ENCODE results near the gene CDH15. TPM values are rescaled to one million over a fixed set of nuclear protein-coding genes. Genes with fewer than 3 reads are reported as not detected.

CDH15 gene
- total and polyA plus RNA-seq, 2 of the 13 experiments (the other 11 are each of a cell fraction or from before 2014, with no cell fraction given): 0.74 to 2.2 TPM

DNA sequence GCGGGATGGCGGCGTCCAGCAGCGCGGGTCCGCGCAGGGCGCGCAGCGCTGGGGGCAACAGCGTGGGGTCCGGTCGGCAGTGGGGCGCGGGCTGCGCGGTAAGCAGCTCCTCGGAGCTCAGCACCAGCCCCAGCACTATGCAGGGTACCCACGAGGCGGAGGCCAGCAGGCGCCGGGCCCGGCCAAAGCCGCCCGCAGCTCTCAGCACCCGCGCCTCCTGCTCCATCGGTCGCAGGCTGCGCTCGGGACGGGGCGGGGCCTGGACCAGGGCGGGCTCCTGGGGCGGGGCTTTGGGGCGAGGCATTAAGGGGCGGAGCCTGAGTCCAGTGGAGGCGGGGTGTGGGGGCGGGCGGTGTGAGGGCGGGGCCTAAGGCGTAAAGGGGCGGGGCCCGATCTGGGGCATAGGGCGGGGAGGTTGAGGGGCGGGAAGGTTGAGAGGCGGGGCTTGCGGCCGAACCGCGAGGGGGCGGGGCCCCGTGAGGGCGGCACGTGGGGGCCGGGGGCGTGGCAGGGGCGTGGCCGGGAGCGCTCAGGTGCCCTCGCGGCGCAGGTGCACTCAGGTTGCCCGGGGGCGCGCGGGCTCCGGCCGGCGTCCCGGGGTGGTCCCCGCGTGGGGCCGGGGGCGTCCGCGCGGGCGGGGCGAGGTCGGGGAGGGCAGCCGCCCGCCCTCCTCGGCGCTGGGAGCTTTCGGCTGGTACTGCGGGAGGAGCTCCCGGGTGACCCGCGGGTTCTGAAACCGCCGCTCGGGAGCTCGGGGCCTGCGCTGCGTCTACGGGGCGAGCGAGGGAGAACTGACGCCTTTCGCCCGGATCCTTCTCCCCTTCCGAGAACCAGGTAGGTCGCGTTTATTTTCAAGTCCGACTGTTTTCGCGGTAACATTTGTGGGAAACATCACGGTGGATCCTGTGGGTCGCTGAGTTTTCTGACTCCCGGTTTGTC is 30.2 kb downstream of the CDH15 start (continued):
- TF ChIP-seq KLF12 (CRISPR knock-in tag; IDR thresholded peaks at IDR 0.05; ENCODE audit: borderline replicate concordance): peak; percentile 32; the same call in 1 of the 2 replicates
- TF ChIP-seq ELF3 (CRISPR knock-in tag; IDR thresholded peaks at IDR 0.05): no peak
- no peak for TF ChIP-seq ZNF570 (CRISPR knock-in tag; IDR thresholded peaks at IDR 0.05; ENCODE audit: borderline replicate concordance)
- TF ChIP-seq, protein P1, sequence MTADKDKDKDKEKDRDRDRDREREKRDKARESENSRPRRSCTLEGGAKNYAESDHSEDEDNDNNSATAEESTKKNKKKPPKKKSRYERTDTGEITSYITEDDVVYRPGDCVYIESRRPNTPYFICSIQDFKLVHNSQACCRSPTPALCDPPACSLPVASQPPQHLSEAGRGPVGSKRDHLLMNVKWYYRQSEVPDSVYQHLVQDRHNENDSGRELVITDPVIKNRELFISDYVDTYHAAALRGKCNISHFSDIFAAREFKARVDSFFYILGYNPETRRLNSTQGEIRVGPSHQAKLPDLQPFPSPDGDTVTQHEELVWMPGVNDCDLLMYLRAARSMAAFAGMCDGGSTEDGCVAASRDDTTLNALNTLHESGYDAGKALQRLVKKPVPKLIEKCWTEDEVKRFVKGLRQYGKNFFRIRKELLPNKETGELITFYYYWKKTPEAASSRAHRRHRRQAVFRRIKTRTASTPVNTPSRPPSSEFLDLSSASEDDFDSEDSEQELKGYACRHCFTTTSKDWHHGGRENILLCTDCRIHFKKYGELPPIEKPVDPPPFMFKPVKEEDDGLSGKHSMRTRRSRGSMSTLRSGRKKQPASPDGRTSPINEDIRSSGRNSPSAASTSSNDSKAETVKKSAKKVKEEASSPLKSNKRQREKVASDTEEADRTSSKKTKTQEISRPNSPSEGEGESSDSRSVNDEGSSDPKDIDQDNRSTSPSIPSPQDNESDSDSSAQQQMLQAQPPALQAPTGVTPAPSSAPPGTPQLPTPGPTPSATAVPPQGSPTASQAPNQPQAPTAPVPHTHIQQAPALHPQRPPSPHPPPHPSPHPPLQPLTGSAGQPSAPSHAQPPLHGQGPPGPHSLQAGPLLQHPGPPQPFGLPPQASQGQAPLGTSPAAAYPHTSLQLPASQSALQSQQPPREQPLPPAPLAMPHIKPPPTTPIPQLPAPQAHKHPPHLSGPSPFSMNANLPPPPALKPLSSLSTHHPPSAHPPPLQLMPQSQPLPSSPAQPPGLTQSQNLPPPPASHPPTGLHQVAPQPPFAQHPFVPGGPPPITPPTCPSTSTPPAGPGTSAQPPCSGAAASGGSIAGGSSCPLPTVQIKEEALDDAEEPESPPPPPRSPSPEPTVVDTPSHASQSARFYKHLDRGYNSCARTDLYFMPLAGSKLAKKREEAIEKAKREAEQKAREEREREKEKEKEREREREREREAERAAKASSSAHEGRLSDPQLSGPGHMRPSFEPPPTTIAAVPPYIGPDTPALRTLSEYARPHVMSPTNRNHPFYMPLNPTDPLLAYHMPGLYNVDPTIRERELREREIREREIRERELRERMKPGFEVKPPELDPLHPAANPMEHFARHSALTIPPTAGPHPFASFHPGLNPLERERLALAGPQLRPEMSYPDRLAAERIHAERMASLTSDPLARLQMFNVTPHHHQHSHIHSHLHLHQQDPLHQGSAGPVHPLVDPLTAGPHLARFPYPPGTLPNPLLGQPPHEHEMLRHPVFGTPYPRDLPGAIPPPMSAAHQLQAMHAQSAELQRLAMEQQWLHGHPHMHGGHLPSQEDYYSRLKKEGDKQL (CRISPR knock-in tag; IDR thresholded peaks at IDR 0.05; ENCODE audit: low read depth): no peak
- TF ChIP-seq CAMTA2 (CRISPR knock-in tag; IDR thresholded peaks at IDR 0.05; ENCODE audit: borderline replicate concordance): no peak
- no peak for TF ChIP-seq ISL2 (CRISPR knock-in tag; IDR thresholded peaks at IDR 0.05)
- TF ChIP-seq ZNF333 (CRISPR knock-in tag; IDR thresholded peaks at IDR 0.05; ENCODE audit: borderline replicate concordance): no peak
- no peak for TF ChIP-seq ASH2L (IDR thresholded peaks at IDR 0.05; ENCODE audit: insufficient read length, low read depth, low read length)
- TF ChIP-seq KDM5A (IDR thresholded peaks at IDR 0.05; ENCODE audit: borderline replicate concordance, low read length): no peak
- no peak for TF ChIP-seq ZNF383 (CRISPR knock-in tag; IDR thresholded peaks at IDR 0.05; ENCODE audit: borderline replicate concordance)
- TF ChIP-seq DMTF1 (CRISPR knock-in tag; IDR thresholded peaks at IDR 0.05): no peak
- TF ChIP-seq ZNF670 (CRISPR knock-in tag; IDR thresholded peaks at IDR 0.05; ENCODE audit: borderline replicate concordance): no peak
- TF ChIP-seq, protein P2, sequence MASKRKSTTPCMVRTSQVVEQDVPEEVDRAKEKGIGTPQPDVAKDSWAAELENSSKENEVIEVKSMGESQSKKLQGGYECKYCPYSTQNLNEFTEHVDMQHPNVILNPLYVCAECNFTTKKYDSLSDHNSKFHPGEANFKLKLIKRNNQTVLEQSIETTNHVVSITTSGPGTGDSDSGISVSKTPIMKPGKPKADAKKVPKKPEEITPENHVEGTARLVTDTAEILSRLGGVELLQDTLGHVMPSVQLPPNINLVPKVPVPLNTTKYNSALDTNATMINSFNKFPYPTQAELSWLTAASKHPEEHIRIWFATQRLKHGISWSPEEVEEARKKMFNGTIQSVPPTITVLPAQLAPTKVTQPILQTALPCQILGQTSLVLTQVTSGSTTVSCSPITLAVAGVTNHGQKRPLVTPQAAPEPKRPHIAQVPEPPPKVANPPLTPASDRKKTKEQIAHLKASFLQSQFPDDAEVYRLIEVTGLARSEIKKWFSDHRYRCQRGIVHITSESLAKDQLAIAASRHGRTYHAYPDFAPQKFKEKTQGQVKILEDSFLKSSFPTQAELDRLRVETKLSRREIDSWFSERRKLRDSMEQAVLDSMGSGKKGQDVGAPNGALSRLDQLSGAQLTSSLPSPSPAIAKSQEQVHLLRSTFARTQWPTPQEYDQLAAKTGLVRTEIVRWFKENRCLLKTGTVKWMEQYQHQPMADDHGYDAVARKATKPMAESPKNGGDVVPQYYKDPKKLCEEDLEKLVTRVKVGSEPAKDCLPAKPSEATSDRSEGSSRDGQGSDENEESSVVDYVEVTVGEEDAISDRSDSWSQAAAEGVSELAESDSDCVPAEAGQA (IDR thresholded peaks at IDR 0.05; ENCODE audit: low read depth): no peak
- TF ChIP-seq, protein P2 (CRISPR knock-in tag; IDR thresholded peaks at IDR 0.05; ENCODE audit: borderline replicate concordance): no peak; the same call in 1 of the 2 replicates
